Measurements from ENCODE around the gene CCR2. TPM values are rescaled to one million over a fixed set of nuclear protein-coding genes. Genes with fewer than 3 reads are reported as not detected.

The CCR2 gene
- polyA plus RNA-seq, 3 donors, result 20.5 to 181 (median 145) TPM

- intact Hi-C loops (cut with micrococcal nuclease), result loop anchor here in 1 of 2 donors (5.0 kb wide), 1 partner anchor 61 kb away; no protein-coding TSS in a partner anchor
These were observed 27.7 kb downstream of the CCR2 start for GRCh38 chr3:46381625-46382024.

GRCh38 chr3:46383211-46383950 lies 29.5 kb downstream of the CCR2 start:
- Histone ChIP-seq H3K79me2 (ENCODE audit: insufficient read depth, low read length) (no peaks in the 10 kb centered on the region), H3K9me3 (replicated peaks in 1 of 2; ENCODE audit: control insufficient read depth in 1 of 2, insufficient read depth in 1 of 2, low read length in 2 of 2) (peaks cover 0 to 9% of the 10 kb centered on the region in 2 donors), H3K4me3 (replicated peaks in 1 of 3; ENCODE audit: low read depth in 2 of 3, low read length in 3 of 3) (no peak overlapping the region), H3K27me3 (ENCODE audit: control insufficient read depth in 2 of 2, insufficient read depth in 2 of 2, low read length in 2 of 2) (no peaks in the 10 kb centered on the region), H3K9ac (ENCODE audit: insufficient read depth, low read length, poor library complexity, severe bottlenecking) (no peak overlapping the region), H3K36me3 (replicated peaks in 1 of 2; ENCODE audit: control insufficient read depth in 1 of 2, insufficient read depth in 2 of 2, low read length in 2 of 2) (no peaks in the 10 kb centered on the region), H3K27ac (ENCODE audit: low read depth in 1 of 2, low read length in 2 of 2) (no peak overlapping the region), H2AFZ (ENCODE audit: insufficient read depth, low read depth, low read length, poor library complexity, severe bottlenecking) (peak overlapping the region; percentile 46), H3K4me2 (replicated peaks; ENCODE audit: extremely low read depth, low read length, poor library complexity, severe bottlenecking) (no peak overlapping the region), H3K4me1 (ENCODE audit: control insufficient read depth in 1 of 2, insufficient read depth in 2 of 2, low read length in 2 of 2) (peaks cover 31 to 35% of the 10 kb centered on the region in 2 donors), H4K20me1 (ENCODE audit: insufficient read depth, low read length) (no peaks in the 10 kb centered on the region)
- Mint-ChIP-seq H3K4me3 (no peak overlapping the region), H3K4me1 (peaks cover 37% of the 10 kb centered on the region), H3K27me3 (ENCODE audit: low read depth in 3 of 3) (no peaks in the 10 kb centered on the region), H3K9me3 (peaks cover 0 to 2% (median 0%) of the 10 kb centered on the region in 7 donors), H3K27ac (peak overlapping the region in 1 of 7 donors; percentile 37), H3K36me3 (no peaks in the 10 kb centered on the region)
- intact Hi-C loops (cut with micrococcal nuclease), result loop anchor here in 1 of 2 donors (5.0 kb wide), 1 partner anchor 59 kb away; no protein-coding TSS in a partner anchor
- WGBS (ENCODE audit: insufficient coverage), result 20% methylated on average over 1 of the region's 6 CpGs
- no peak for TF ChIP-seq CTCF (IDR thresholded peaks at IDR 0.05)
- no peak for DNase-seq

More at GRCh38 chr3:46381625-46382024, 27.7 kb downstream of the CCR2 start:
- Histone ChIP-seq H3K36me3 (replicated peaks in 1 of 2; ENCODE audit: control insufficient read depth in 1 of 2, insufficient read depth in 2 of 2, low read length in 2 of 2) (no peaks in the 10 kb centered on the region), H2AFZ (ENCODE audit: insufficient read depth, low read depth, low read length, poor library complexity, severe bottlenecking) (no peak overlapping the region), H3K4me2 (replicated peaks; ENCODE audit: extremely low read depth, low read length, poor library complexity, severe bottlenecking) (no peak overlapping the region), H3K27me3 (ENCODE audit: control insufficient read depth in 2 of 2, insufficient read depth in 2 of 2, low read length in 2 of 2) (no peaks in the 10 kb centered on the region), H3K4me3 (replicated peaks in 1 of 3; ENCODE audit: low read depth in 2 of 3, low read length in 3 of 3) (no peak overlapping the region), H3K4me1 (ENCODE audit: control insufficient read depth in 1 of 2, insufficient read depth in 2 of 2, low read length in 2 of 2) (peaks cover 32 to 37% of the 10 kb centered on the region in 2 donors), H3K27ac (ENCODE audit: low read depth in 1 of 2, low read length in 2 of 2) (no peak overlapping the region), H3K79me2 (ENCODE audit: insufficient read depth, low read length) (no peaks in the 10 kb centered on the region), H4K20me1 (ENCODE audit: insufficient read depth, low read length) (no peaks in the 10 kb centered on the region), H3K9ac (ENCODE audit: insufficient read depth, low read length, poor library complexity, severe bottlenecking) (no peak overlapping the region), H3K9me3 (replicated peaks in 1 of 2; ENCODE audit: control insufficient read depth in 1 of 2, insufficient read depth in 1 of 2, low read length in 2 of 2) (no peaks in the 10 kb centered on the region)
- Mint-ChIP-seq H3K36me3 (no peaks in the 10 kb centered on the region), H3K27ac (no peak overlapping the region), H3K27me3 (ENCODE audit: low read depth in 3 of 3) (peaks cover 0 to 2% (median 0%) of the 10 kb centered on the region in 3 donors), H3K4me3 (no peak overlapping the region), H3K4me1 (peaks cover 39% of the 10 kb centered on the region), H3K9me3 (peaks cover 0 to under 1% (median 0%) of the 10 kb centered on the region in 7 donors)
- DNase-seq, result no peak
- no peak for TF ChIP-seq CTCF (IDR thresholded peaks at IDR 0.05)
- WGBS (ENCODE audit: insufficient coverage), result no CpG with 5 or more reads among the region's 3 CpGs

All from CD14-positive monocyte (primary cell).